ENCODE measurements around the gene PHF11. TPM values are rescaled to one million over a fixed set of nuclear protein-coding genes. Genes with fewer than 3 reads are reported as not detected.

PHF11 gene
- total RNA-seq: 7.8 TPM

DNA sequence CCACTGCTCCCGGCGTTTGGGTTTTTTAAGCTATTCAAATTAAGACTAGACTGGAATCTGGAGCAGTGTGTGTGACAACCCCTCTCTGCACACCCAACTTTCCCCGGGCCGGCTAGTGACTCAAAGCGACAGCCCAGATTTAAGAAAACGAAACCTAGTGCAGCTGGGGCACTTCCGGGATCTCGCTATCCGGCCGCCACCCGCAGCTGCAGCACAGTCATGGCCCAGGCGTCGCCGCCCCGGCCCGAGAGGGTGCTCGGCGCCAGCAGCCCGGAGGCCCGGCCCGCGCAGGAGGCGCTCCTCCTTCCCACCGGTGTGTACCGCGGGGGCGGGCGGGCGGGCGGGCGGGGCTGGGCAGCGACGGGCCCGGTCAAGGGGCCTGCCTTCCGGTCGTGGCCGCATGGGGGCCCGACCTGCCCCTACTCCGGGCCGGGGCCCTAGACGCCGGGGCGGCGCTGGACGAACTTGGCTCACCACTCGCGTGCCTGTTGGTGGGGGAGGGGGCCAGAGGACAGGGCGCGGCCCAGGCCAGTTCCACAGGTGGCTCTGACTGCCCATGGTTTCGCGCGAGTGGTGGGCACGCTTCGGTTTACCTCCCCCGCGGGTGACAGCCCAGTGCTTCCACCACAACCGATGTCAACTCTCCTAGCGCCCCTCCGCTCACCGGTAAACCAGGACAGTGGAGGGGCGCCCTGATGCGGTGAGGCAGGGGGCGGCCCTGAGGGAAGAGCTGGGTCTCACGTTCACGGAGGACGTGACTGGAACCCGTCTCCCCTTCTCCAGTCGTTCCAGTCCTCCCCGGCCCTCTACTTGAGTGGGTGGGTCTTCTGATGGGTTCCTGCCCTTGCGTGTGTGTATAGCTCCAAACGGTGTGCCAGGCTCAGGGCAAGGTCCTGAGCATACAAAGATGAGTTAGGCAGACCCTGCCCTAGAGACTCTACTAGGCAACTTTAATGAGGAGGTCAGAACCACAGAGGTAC is at the start of gene PHF11:
TSS of gene PHF11 (plus strand) at position 171 of the 980 bp plus-strand sequence. CDS start at position 220, 49 bp downstream.

Other genes with a start within 250 kb of the PHF11 start
- gene CDADC1, start 248.0 kb upstream of the PHF11 start, total RNA-seq: 12.8 TPM
- 36.9 TPM for gene CAB39L, start 51.9 kb upstream of the PHF11 start, total RNA-seq
- gene SETDB2, start 51.7 kb upstream of the PHF11 start, total RNA-seq: 14.7 TPM
- 21.6 TPM for gene RCBTB1, start 89.6 kb downstream of the PHF11 start, total RNA-seq
- not detected for gene ARL11, start 132.6 kb downstream of the PHF11 start, total RNA-seq
- gene EBPL, start 195.5 kb downstream of the PHF11 start, total RNA-seq: 31.3 TPM